ENCODE measurements around the gene GRM3.

GRM3 gene

GRCh38 chr7:86908948-86909347 lies 265.2 kb downstream of the GRM3 start:
- ATAC-seq: no peak

- no peak for ATAC-seq
These were observed 267.9 kb downstream of the GRM3 start for GRCh38 chr7:86911659-86912058.

GRCh38 chr7:86913709-86914108 lies 270.0 kb downstream of the GRM3 start:
- no peak for ATAC-seq
